Fibroblast of lung (primary cell): ENCODE measurements around the gene MGAT4A.

Experiments
- CTCF ChIP-seq, 2 donors: IDR thresholded peaks in 1 of 2; conservative IDR thresholded peaks in 1 of 2; 1 replicate in 1 of 2; 2 replicates in 1 of 2; pipeline ENCODE4 v1.5.1; 2011 to 2012; ENCODE audit warnings: low read length in 2 of 2, control low read depth in 1 of 2, inconsistent platforms in 1 of 2, low read depth in 1 of 2, mild to moderate bottlenecking in 1 of 2
- EZH2 ChIP-seq: IDR thresholded peaks from 2 replicates; pipeline ENCODE4 v1.5.1; 2012; ENCODE audit warnings: low read length, control low read depth, mild to moderate bottlenecking; ENCODE audit errors: missing control alignments

- no peak for TF ChIP-seq CTCF (conservative IDR thresholded peaks at IDR 0.05 in 1 of 2, IDR thresholded peaks at IDR 0.05 in 1 of 2; ENCODE audit: low read depth in 1 of 2, low read length in 2 of 2)
- no peak for TF ChIP-seq EZH2
Observed at GRCh38 chr2:98713332-98714015, 17.5 kb downstream of the MGAT4A start.
